ENCODE measurements around the gene TP53RK. TPM values are rescaled to one million over a fixed set of nuclear protein-coding genes. Genes with fewer than 3 reads are reported as not detected.

Gene TP53RK
- 17.8 and 18.0 TPM in 2 replicates for total RNA-seq

DNA sequence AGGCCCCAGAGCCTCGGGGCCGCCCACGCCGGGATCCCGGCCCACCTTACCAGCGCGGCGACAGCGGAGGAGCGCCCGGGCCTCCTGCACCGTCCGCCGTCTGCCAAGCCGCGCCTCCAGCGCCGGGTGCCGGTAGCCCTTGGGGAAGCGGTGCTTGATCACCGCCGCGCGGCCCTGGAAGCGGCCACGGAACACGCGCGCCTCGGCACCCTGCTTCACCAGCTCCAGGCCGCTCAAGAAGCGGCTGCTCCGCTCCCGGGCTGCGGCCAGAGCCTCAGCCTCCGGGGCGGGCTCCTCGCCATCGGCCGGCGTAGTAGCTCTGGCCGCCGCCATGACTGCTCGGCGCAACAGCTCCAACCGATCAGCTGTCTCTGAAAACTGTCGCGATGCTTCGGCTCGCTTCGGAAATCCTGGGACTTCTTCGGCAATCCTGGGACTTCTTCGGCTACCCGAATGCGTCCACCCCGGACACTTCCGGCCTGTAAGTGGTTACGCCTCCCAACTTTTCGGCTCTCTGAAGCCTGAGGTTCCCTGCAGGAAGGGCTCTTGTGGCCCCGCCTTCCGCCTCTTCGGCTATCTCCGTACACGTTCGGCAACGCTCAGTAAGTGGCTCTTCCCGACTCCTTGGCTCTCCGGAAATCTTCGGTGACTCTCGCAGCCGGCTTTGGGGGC, at the start of gene TP53RK:
TP53RK (minus strand) TSS at position 363 of the 672 bp plus-strand sequence; CDS start at position 333, 30 bp downstream.

DNA sequence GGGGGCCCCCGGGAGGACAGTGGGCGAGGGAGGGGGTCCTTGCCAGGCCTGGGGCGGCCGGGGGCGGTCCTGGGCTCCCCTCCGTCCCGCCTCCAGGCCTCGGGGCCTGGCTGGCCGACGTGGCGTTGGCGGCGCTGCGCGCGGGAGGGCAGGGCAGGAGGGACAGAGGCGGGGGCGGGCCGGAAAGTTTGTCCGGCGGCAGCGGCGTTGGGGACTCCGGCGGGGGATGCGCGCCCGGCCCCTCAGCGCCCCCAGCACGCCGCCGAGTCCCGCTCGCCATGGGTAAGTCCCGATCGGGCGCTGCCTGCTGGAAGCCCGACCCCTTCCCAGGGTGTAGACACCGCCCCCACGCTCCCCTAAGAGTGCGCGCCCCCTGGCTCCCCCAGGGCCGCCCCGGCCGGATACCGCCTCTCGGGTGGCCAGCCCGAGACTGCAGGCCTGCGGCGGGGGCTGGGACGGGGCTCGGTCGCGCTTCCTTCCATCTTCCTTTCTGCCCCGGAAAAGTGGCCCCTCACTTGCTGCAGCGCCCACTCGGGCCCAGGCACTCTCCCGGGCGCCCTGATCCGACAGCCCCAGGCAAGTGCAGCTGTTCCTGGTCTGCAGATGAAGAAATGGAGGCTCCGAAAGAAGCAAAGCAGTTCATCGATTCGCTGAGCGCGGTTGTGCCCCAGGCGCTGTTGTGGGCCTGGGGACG, 20.4 kb upstream of the TP53RK start, which contains the start of gene SLC2A10:
SLC2A10 (plus strand) TSS at position 191 of the 694 bp plus-strand sequence; CDS start at position 279, 88 bp downstream.

DNA sequence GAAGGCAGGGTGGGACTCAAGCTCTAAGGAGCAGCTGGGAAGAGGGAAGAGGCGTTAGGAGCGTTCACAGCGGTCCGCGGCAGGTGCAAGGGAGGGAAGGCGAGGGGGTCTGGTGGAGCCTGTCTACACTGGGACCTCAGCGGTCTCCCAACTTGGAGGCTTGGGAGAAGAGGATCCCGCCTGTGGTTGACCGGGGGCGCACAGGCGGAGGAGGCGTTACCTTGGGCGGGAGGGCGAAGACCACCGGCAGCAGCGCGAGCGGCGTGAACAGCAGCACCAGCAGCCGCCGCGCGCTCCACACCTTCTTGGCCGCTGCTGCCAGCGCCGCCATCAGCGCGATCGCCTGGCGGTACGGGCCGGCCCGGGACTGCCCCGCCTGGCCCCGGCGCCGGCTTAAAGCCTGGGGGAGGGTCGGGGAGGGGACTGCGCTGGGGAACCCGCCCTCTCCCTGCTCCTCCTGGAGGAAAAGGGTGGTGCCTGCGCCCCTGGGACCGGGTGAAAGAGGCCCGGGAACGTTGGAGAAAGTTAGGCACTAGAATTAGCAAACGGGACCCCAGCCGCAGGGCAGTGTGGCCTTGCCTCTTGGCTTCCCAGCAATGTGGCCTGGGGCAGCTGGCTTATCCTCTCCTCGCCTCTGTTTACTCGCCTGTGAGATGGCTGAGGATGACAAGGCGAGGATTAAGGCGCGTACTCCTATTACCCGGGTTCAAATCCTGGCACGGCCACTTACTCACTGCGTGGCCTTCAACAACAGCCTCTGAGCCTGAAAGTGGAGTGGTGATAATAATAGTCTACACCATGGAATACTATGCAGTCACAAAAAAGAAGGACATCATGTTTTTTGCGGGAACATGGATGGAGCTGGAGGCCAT, 37.9 kb downstream of the TP53RK start, which contains the start of gene SLC13A3:
SLC13A3 (minus strand) TSS at position 369 of the 872 bp plus-strand sequence; CDS start at position 331, 38 bp downstream.

Other genes with a start within 250 kb of the TP53RK start
- 1.3 and 2.0 TPM in 2 replicates for gene ZNF334, start 175.9 kb downstream of the TP53RK start, total RNA-seq
- not detected in 2 replicates for gene OCSTAMP, start 138.8 kb downstream of the TP53RK start, total RNA-seq
- 3.2 and 3.3 TPM in 2 replicates for gene SLC13A3, start 38.0 kb downstream of the TP53RK start, total RNA-seq
- 11.5 and 13.2 TPM in 2 replicates for gene SLC2A10, start 20.2 kb upstream of the TP53RK start, total RNA-seq
- gene EYA2, start 205.4 kb upstream of the TP53RK start, total RNA-seq: 12.9 and 18.8 TPM in 2 replicates